Astrocyte of the cerebellum (primary cell): ENCODE measurements around the gene XYLT1.

Source experiments
- DNase-seq: peaks from one replicate; pipeline ENCODE4 v3.0.0-alpha.2; 2011; ENCODE audit warnings: low read depth
- H3K4me3 ChIP-seq: 2 replicates; pipeline ENCODE4 v1.5.1; 2011; ENCODE audit warnings: mild to moderate bottlenecking, low read depth, low read length, moderate library complexity
- CTCF ChIP-seq: IDR thresholded peaks from 2 replicates; pipeline ENCODE4 v1.5.1; 2012; ENCODE audit warnings: low read length, low read depth, moderate library complexity, mild to moderate bottlenecking; ENCODE audit errors: missing control alignments
- in situ Hi-C: cut with HindIII; loops from 2 replicates; pipeline ENCODE4 v1.10.0; 2017; ENCODE audit warnings: low sequenced_read_pairs

Gene XYLT1

GRCh38 chr16:17101646-17102045 is 369.1 kb downstream of the XYLT1 start:
- no peak for TF ChIP-seq CTCF
- no peak overlapping the region for H3K4me3 ChIP-seq
- in situ Hi-C loops, result no loop called here
- DNase-seq, result no peak

- in situ Hi-C loops, result no loop called here
- TF ChIP-seq CTCF, result no peak
- H3K4me3 ChIP-seq, result no peak overlapping the region
- DNase-seq, result no peak
These were observed 372.1 kb downstream of the XYLT1 start for GRCh38 chr16:17098685-17099084.

- TF ChIP-seq CTCF, result no peak
- no peak overlapping the region for H3K4me3 ChIP-seq
- DNase-seq, result no peak
- in situ Hi-C loops, result no loop called here
These were observed 386.6 kb downstream of the XYLT1 start for GRCh38 chr16:17084130-17084529.

GRCh38 chr16:17083628-17084027 is 387.1 kb downstream of the XYLT1 start:
- in situ Hi-C loops, result no loop called here
- no peak for TF ChIP-seq CTCF
- DNase-seq, result no peak
- no peak overlapping the region for H3K4me3 ChIP-seq

GRCh38 chr16:17082095-17082882 is 388.5 kb downstream of the XYLT1 start:
- in situ Hi-C loops, result no loop called here
- DNase-seq, result no peak
- H3K4me3 ChIP-seq, result no peak overlapping the region
- no peak for TF ChIP-seq CTCF

DNA sequence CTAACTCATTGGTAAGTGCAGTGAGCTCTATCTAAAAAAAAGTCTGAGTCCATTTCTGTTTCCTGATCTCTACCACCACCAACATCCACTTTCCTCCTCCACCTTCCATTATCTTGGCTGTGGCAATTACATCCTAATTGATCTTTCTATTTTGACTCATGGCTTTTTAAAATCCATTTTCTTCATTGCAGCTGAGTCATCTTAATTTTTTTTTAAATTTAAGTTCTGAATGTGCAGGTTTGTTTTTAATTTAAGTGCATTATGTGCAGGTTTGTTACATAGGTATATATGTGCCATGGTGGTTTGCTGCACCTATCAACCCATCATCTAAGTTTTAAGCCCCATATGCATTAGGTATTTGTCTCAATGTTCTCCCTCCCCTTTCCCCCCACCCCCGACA is 390.7 kb downstream of the XYLT1 start:
- in situ Hi-C loops, result no loop called here
- no peak for DNase-seq
- no peak for TF ChIP-seq CTCF
- H3K4me3 ChIP-seq, result no peak overlapping the region
